ENCODE measurements around the gene CDH26.

DNA sequence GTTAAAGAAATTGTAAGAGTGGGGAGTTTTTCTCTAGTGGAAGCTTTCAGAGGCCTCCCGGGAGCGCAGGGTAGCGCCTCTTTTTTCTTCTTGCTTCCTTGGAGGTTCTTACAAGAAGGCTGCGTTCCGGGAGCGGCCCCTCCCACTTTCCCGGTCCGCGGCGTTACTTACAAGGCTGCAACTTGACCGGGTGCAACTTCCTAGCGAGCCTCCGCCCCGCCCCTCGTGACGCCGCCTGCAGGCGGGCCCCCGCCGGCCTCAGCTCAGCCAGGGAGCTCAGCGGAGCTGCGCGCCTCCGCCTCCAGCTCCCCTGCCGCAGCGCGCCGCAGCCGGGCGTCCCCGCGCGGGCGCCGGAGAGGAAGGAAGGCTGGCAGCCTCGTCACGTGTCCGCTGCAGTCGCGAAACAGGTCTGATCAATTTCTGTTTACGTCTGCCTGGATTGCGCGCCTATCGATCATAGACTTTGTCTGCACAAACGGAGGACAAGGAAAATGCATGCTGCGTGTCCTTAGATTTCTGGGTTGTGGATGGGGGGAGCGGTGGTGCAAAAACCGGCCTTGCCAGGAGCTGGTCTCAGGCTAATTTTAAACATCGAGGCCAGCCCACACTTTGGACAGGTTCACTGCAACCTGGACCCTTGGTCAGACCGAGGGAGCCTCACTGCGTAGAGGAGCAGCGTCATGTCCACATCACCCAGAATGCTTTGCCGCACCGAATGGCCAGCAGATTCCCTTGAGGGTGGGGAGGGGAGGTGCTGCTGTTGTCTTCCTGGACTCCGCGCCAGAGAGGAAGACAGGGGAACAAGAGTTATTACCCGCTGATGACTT is 17.9 kb upstream of the CDH26 start, which contains the start of the genes FAM217B and PPP1R3D:
- TF ChIP-seq, protein P1, sequence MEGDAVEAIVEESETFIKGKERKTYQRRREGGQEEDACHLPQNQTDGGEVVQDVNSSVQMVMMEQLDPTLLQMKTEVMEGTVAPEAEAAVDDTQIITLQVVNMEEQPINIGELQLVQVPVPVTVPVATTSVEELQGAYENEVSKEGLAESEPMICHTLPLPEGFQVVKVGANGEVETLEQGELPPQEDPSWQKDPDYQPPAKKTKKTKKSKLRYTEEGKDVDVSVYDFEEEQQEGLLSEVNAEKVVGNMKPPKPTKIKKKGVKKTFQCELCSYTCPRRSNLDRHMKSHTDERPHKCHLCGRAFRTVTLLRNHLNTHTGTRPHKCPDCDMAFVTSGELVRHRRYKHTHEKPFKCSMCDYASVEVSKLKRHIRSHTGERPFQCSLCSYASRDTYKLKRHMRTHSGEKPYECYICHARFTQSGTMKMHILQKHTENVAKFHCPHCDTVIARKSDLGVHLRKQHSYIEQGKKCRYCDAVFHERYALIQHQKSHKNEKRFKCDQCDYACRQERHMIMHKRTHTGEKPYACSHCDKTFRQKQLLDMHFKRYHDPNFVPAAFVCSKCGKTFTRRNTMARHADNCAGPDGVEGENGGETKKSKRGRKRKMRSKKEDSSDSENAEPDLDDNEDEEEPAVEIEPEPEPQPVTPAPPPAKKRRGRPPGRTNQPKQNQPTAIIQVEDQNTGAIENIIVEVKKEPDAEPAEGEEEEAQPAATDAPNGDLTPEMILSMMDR (optimal IDR thresholded peaks at IDR 0.05 in 1 of 3, IDR thresholded peaks at IDR 0.05 in 1 of 3, conservative IDR thresholded peaks at IDR 0.05 in 1 of 3; ENCODE audit: extremely low read depth in 1 of 3, insufficient read depth in 2 of 3, low read length in 3 of 3), result peak in 1 of 3 experiments; percentile 30
- no peak for TF ChIP-seq EZH2 (IDR thresholded peaks at IDR 0.05; ENCODE audit: low read length)

Measured in keratinocyte (primary cell).